Endothelial cell (in vitro differentiated cells): Measurements from ENCODE around the gene TAS2R16. TPM values are rescaled to one million over a fixed set of nuclear protein-coding genes. Genes with fewer than 3 reads are reported as not detected.

ENCODE experiments used
- DNase-seq: peaks from one replicate; pipeline ENCODE4 v3.0.0; 2021; ENCODE audit warnings: low spot score
- H3K27ac Mint-ChIP-seq: one replicate; pipeline ENCODE4 v1.8.0; 2021; ENCODE audit warnings: mixed read lengths, inconsistent platforms; ENCODE audit not compliant: unreplicated experiment
- H3K27me3 Mint-ChIP-seq: one replicate; pipeline ENCODE4 v1.8.0; 2021; ENCODE audit warnings: mild to moderate bottlenecking, moderate library complexity, mixed read lengths, inconsistent platforms; ENCODE audit not compliant: unreplicated experiment
- H3K36me3 Mint-ChIP-seq: one replicate; pipeline ENCODE4 v1.8.0; 2021; ENCODE audit warnings: mild to moderate bottlenecking, low read depth, mixed read lengths, inconsistent platforms; ENCODE audit not compliant: unreplicated experiment
- H3K4me1 Mint-ChIP-seq: one replicate; pipeline ENCODE4 v1.8.0; 2021; ENCODE audit warnings: mild to moderate bottlenecking, mixed read lengths, inconsistent platforms; ENCODE audit not compliant: unreplicated experiment
- H3K4me3 Mint-ChIP-seq: one replicate; pipeline ENCODE4 v1.8.0; 2021; ENCODE audit warnings: mild to moderate bottlenecking, mixed read lengths, inconsistent platforms; ENCODE audit not compliant: unreplicated experiment
- H3K9me3 Mint-ChIP-seq: one replicate; pipeline ENCODE4 v1.8.0; 2021; ENCODE audit warnings: mixed read lengths, inconsistent platforms; ENCODE audit not compliant: unreplicated experiment
- CTCF ChIP-seq: fragments of 200-600 bp; sonication (generic); IDR thresholded peaks from one replicate; pipeline ENCODE4 v1.5.0; 2021; ENCODE audit warnings: antibody characterized with exemption; ENCODE audit not compliant: unreplicated experiment
- long read RNA-seq: library from polyadenylated mRNA; unstranded; transcript quantifications from one replicate; pipeline ENCODE4 v2.0.0, GENCODE V29; 2020; ENCODE audit not compliant: unreplicated experiment
- total RNA-seq: library from RNA; stranded (reverse); fragmentation: NEBNext Ultra II Directional; extraction: Animal tissue kit (Norgen Biotek cat#: 25700); gene quantifications from one replicate; pipeline ENCODE4 v1.2.1, GENCODE V29; 2021; ENCODE audit not compliant: unreplicated experiment

The TAS2R16 gene
- not detected for total RNA-seq
- long read RNA-seq: 0 reads

GRCh38 chr7:122995600-122995999, at the start of gene TAS2R16:
Gene TAS2R16 (minus strand): TSS chr7:122995700. CDS start chr7:122995634, 66 bp downstream.
- no peak within 1 kb of the TSS for H3K27ac Mint-ChIP-seq

GRCh38 chr7:123043642-123044041, 48.1 kb upstream of the TAS2R16 start:
- no peaks in the 10 kb centered on the region for H3K27me3 Mint-ChIP-seq
- no peak for DNase-seq

More at GRCh38 chr7:122995600-122995999, at the start of gene TAS2R16:
- H3K9me3 Mint-ChIP-seq: no peaks in the 10 kb centered on the region
- TF ChIP-seq CTCF: no peak
- no peaks in the 10 kb centered on the region for H3K36me3 Mint-ChIP-seq
- no peaks in the 10 kb centered on the region for H3K4me1 Mint-ChIP-seq
- no peaks in the 10 kb centered on the region for H3K27me3 Mint-ChIP-seq
- no peak within 1 kb of the TSS for H3K4me3 Mint-ChIP-seq
- no peak for DNase-seq

GRCh38 chr7:123041101-123041500, 45.6 kb upstream of the TAS2R16 start:
- Mint-ChIP-seq H3K36me3 (no peaks in the 10 kb centered on the region), H3K4me3 (no peak overlapping the region), H3K9me3 (no peaks in the 10 kb centered on the region), H3K27me3 (no peaks in the 10 kb centered on the region), H3K27ac (no peak overlapping the region), H3K4me1 (no peaks in the 10 kb centered on the region)
- TF ChIP-seq CTCF: no peak
- DNase-seq: no peak

More at GRCh38 chr7:123043642-123044041, 48.1 kb upstream of the TAS2R16 start:
- Mint-ChIP-seq H3K27ac (no peak overlapping the region), H3K36me3 (no peaks in the 10 kb centered on the region), H3K4me3 (no peak overlapping the region), H3K4me1 (no peaks in the 10 kb centered on the region), H3K9me3 (no peaks in the 10 kb centered on the region)
- no peak for TF ChIP-seq CTCF

GRCh38 chr7:123039269-123039668, 43.8 kb upstream of the TAS2R16 start:
- no peak for DNase-seq
- no peaks in the 10 kb centered on the region for H3K27me3 Mint-ChIP-seq
- H3K36me3 Mint-ChIP-seq: no peaks in the 10 kb centered on the region
- no peaks in the 10 kb centered on the region for H3K4me1 Mint-ChIP-seq
- H3K4me3 Mint-ChIP-seq: no peak overlapping the region
- H3K27ac Mint-ChIP-seq: no peak overlapping the region
- no peak for TF ChIP-seq CTCF
- no peaks in the 10 kb centered on the region for H3K9me3 Mint-ChIP-seq

- H3K4me1 Mint-ChIP-seq: no peaks in the 10 kb centered on the region
- no peak overlapping the region for H3K27ac Mint-ChIP-seq
- no peaks in the 10 kb centered on the region for H3K27me3 Mint-ChIP-seq
- H3K36me3 Mint-ChIP-seq: no peaks in the 10 kb centered on the region
- no peaks in the 10 kb centered on the region for H3K9me3 Mint-ChIP-seq
- TF ChIP-seq CTCF: no peak
- no peak for DNase-seq
- no peak overlapping the region for H3K4me3 Mint-ChIP-seq
Observed at GRCh38 chr7:123034106-123034505, 38.6 kb upstream of the TAS2R16 start.
